ENCODE data around the gene RPL39. TPM values are rescaled to one million over a fixed set of nuclear protein-coding genes. Genes with fewer than 3 reads are reported as not detected.

The RPL39 gene
- total RNA-seq, 1 experiment from 2014 or later: 1,551 TPM

- Mint-ChIP-seq H3K36me3 (no peaks in the 10 kb centered on the region), H3K27me3 (ENCODE audit: low read depth) (peaks cover 13% of the 10 kb centered on the region), H3K4me3 (peak overlapping the region; percentile 80), H3K27ac (peak overlapping the region; percentile 39), H3K4me1 (peaks cover 37% of the 10 kb centered on the region), H3K9me3 (no peaks in the 10 kb centered on the region)
- ChIA-PET POLR2A (interaction anchor here (0.9 to 3.8 kb wide), 5 partner anchors 28 to 147 kb away, joined by 3 to 34 read pairs (median 5); partner anchors contain the start of genes RPL39 and SEPTIN6), CTCF (interaction anchor here (0.6 to 4.1 kb wide), 16 partner anchors 20 to 282 kb away, joined by 3 to 30 read pairs (median 9); partner anchors contain the start of genes RPL39, SEPTIN6, UBE2A and UPF3B)
- ATAC-seq (no peak), DNase-seq (ENCODE audit: low spot score) (no peak)
- no peak for TF ChIP-seq E2F5 (CRISPR knock-in tag; IDR thresholded peaks at IDR 0.05)
- TF ChIP-seq ZNF121 (CRISPR knock-in tag; IDR thresholded peaks at IDR 0.05): peak; percentile 93
- no peak for TF ChIP-seq ETV6 (CRISPR knock-in tag; IDR thresholded peaks at IDR 0.05)
- TF ChIP-seq GABPB1 (CRISPR knock-in tag; IDR thresholded peaks at IDR 0.05): no peak
Observed at GRCh38 chrX:119756926-119757635, 34.3 kb downstream of the RPL39 start.

GRCh38 chrX:119755981-119756533 lies 35.4 kb downstream of the RPL39 start:
- ATAC-seq: no peak
- ChIA-PET CTCF (interaction anchor here (4.1 kb wide), 1 partner anchor 62 kb away, joined by 21 read pairs; the partner anchor contains the start of gene SEPTIN6), POLR2A (interaction anchor here (3.8 kb wide), 1 partner anchor 63 kb away, joined by 19 read pairs; the partner anchor contains the start of gene SEPTIN6)
- Mint-ChIP-seq H3K4me1 (peaks cover 37% of the 10 kb centered on the region), H3K9me3 (no peaks in the 10 kb centered on the region), H3K36me3 (no peaks in the 10 kb centered on the region), H3K4me3 (no peak overlapping the region), H3K27me3 (ENCODE audit: low read depth) (peaks cover 13% of the 10 kb centered on the region), H3K27ac (no peak overlapping the region; the same call in 1 of the 2 replicates)
- TF ChIP-seq HMGA2 (CRISPR knock-in tag; IDR thresholded peaks at IDR 0.05) (no peak), CBFB (CRISPR knock-in tag; IDR thresholded peaks at IDR 0.05; ENCODE audit: low read depth) (no peak), ZNF121 (CRISPR knock-in tag; IDR thresholded peaks at IDR 0.05) (no peak), TEAD4 (CRISPR knock-in tag; IDR thresholded peaks at IDR 0.05) (no peak), TP53 (CRISPR knock-in tag; IDR thresholded peaks at IDR 0.05) (no peak), GRHL2 (CRISPR knock-in tag; IDR thresholded peaks at IDR 0.05; ENCODE audit: insufficient replicate concordance, severe bottlenecking) (no peak), OVOL2 (CRISPR knock-in tag; IDR thresholded peaks at IDR 0.05; ENCODE audit: borderline replicate concordance) (no peak), AFF4 (CRISPR knock-in tag; IDR thresholded peaks at IDR 0.05; ENCODE audit: borderline replicate concordance) (no peak), ZNF263 (CRISPR knock-in tag; IDR thresholded peaks at IDR 0.05; ENCODE audit: low read depth) (no peak), ZNF138 (CRISPR knock-in tag; conservative IDR thresholded peaks at IDR 0.05) (no peak), ZNF416 (CRISPR knock-in tag; IDR thresholded peaks at IDR 0.05) (no peak), JAZF1 (CRISPR knock-in tag; IDR thresholded peaks at IDR 0.05) (no peak), E2F1 (CRISPR knock-in tag; IDR thresholded peaks at IDR 0.05) (no peak), ELF4 (CRISPR knock-in tag; IDR thresholded peaks at IDR 0.05; ENCODE audit: low read depth) (no peak), CDX4 (CRISPR knock-in tag; IDR thresholded peaks at IDR 0.05; ENCODE audit: borderline replicate concordance) (no peak), E2F4 (CRISPR knock-in tag; IDR thresholded peaks at IDR 0.05; ENCODE audit: borderline replicate concordance, low read depth) (no peak), KAT7 (CRISPR knock-in tag; IDR thresholded peaks at IDR 0.05; ENCODE audit: borderline replicate concordance) (no peak)
- no peak for DNase-seq (ENCODE audit: low spot score)
